OCI-LY7 (cell line): ENCODE results near the gene VARS2. TPM values are rescaled to one million over a fixed set of nuclear protein-coding genes. Genes with fewer than 3 reads are reported as not detected.
A peak's percentile ranks its signal among the peaks of the same experiment; 100 is the strongest.

Experiments used
- microRNA-seq: library from miRNA; unstranded; fragments of <30 nt; microRNA quantifications from one replicate; pipeline ENCODE4 v1.2.0, GENCODE V29; 2022; ENCODE audit warnings: borderline replicate concordance
- small RNA-seq: library from RNA; depleted of rRNA; stranded (forward); fragments of <200 nt; gene quantifications from one replicate; pipeline ENCODE3, GENCODE V24; 2014
- total RNA-seq, 2 experiments: library from RNA; depleted of rRNA in 1 of 2; stranded (reverse); fragments of >200 nt in 1 of 2; shearing (Covaris generic) in 1 of 2; gene quantifications; 2 replicates each; pipeline ENCODE4 v1.2.3, GENCODE V29; 2014 to 2022

The VARS2 gene
- total RNA-seq, 2 experiments from 2014 or later: 81.8 to 98.9 TPM

Small RNA genes lying within 50 kb of the gene (microRNA-seq; reads per million reads assigned to microRNA genes)
- gene MIR4640: 9.1 reads per million, percentile 11 among the genes with 10 or more reads in this experiment

Small RNA genes lying within 50 kb of the gene (small RNA-seq; reads per million reads assigned to genes)
- not detected for gene RF00019

Other genes with a start within 250 kb of the VARS2 start
- 27.1 and 30.5 TPM in 2 replicates for gene DHX16, start 241.2 kb upstream of the VARS2 start, total RNA-seq (2014; rRNA removed; shearing (Covaris generic))
- gene DHX16, start 241.2 kb upstream of the VARS2 start, total RNA-seq (2022): 32.1 and 37.5 TPM in 2 replicates
- 65.2 and 66.9 TPM in 2 replicates for gene PPP1R18, start 227.6 kb upstream of the VARS2 start, total RNA-seq (2014; rRNA removed; shearing (Covaris generic))
- 106 and 109 TPM in 2 replicates for gene PPP1R18, start 227.6 kb upstream of the VARS2 start, total RNA-seq (2022)
- gene NRM, start 223.3 kb upstream of the VARS2 start, total RNA-seq (2014; rRNA removed; shearing (Covaris generic)): 13.6 and 18.6 TPM in 2 replicates
- 36.7 and 44.0 TPM in 2 replicates for gene NRM, start 223.3 kb upstream of the VARS2 start, total RNA-seq (2022)
- gene MDC1, start 197.0 kb upstream of the VARS2 start, total RNA-seq (2014; rRNA removed; shearing (Covaris generic)): 35.0 and 41.6 TPM in 2 replicates
- gene MDC1, start 197.0 kb upstream of the VARS2 start, total RNA-seq (2022): 107 and 133 TPM in 2 replicates
- 1,287 and 1,346 TPM in 2 replicates for gene TUBB, start 193.9 kb upstream of the VARS2 start, total RNA-seq (2014; rRNA removed; shearing (Covaris generic))
- 1,244 and 1,350 TPM in 2 replicates for gene TUBB, start 193.9 kb upstream of the VARS2 start, total RNA-seq (2022)
- 66.7 and 70.7 TPM in 2 replicates for gene FLOT1, start 171.6 kb upstream of the VARS2 start, total RNA-seq (2014; rRNA removed; shearing (Covaris generic))
- gene FLOT1, start 171.6 kb upstream of the VARS2 start, total RNA-seq (2022): 108 and 117 TPM in 2 replicates
- 0.51 and 2.8 TPM in 2 replicates for gene IER3, start 169.7 kb upstream of the VARS2 start, total RNA-seq (2014; rRNA removed; shearing (Covaris generic))
- gene IER3, start 169.7 kb upstream of the VARS2 start, total RNA-seq (2022): 1.3 and 1.6 TPM in 2 replicates
- 14.0 and 15.4 TPM in 2 replicates for gene DDR1, start 29.7 kb upstream of the VARS2 start, total RNA-seq (2014; rRNA removed; shearing (Covaris generic))
- 24.6 and 30.3 TPM in 2 replicates for gene DDR1, start 29.7 kb upstream of the VARS2 start, total RNA-seq (2022)
- gene GTF2H4, start 6.0 kb upstream of the VARS2 start, total RNA-seq (2014; rRNA removed; shearing (Covaris generic)): 30.5 and 38.4 TPM in 2 replicates
- gene GTF2H4, start 6.0 kb upstream of the VARS2 start, total RNA-seq (2022): 45.8 and 48.7 TPM in 2 replicates
- not detected in 2 replicates for gene SFTA2, start 17.9 kb downstream of the VARS2 start, total RNA-seq (2014; rRNA removed; shearing (Covaris generic))
- gene SFTA2, start 17.9 kb downstream of the VARS2 start, total RNA-seq (2022): not detected in 2 replicates
- gene MUCL3, start 26.7 kb downstream of the VARS2 start, total RNA-seq (2014; rRNA removed; shearing (Covaris generic)): not detected in 2 replicates
- gene MUCL3, start 26.7 kb downstream of the VARS2 start, total RNA-seq (2022): not detected in 2 replicates
- gene MUC21, start 69.5 kb downstream of the VARS2 start, total RNA-seq (2014; rRNA removed; shearing (Covaris generic)): not detected in 2 replicates
- gene MUC21, start 69.5 kb downstream of the VARS2 start, total RNA-seq (2022): not detected in 2 replicates
- not detected in 2 replicates for gene MUC22, start 96.2 kb downstream of the VARS2 start, total RNA-seq (2014; rRNA removed; shearing (Covaris generic))
- gene MUC22, start 96.2 kb downstream of the VARS2 start, total RNA-seq (2022): not detected in 2 replicates
- not detected in 2 replicates for gene C6orf15, start 198.3 kb downstream of the VARS2 start, total RNA-seq (2014; rRNA removed; shearing (Covaris generic))
- gene C6orf15, start 198.3 kb downstream of the VARS2 start, total RNA-seq (2022): not detected in 2 replicates
- gene PSORS1C1, start 200.6 kb downstream of the VARS2 start, total RNA-seq (2014; rRNA removed; shearing (Covaris generic)): not detected in 2 replicates
- not detected in 2 replicates for gene PSORS1C1, start 200.6 kb downstream of the VARS2 start, total RNA-seq (2022)
- not detected in 2 replicates for gene CDSN, start 206.2 kb downstream of the VARS2 start, total RNA-seq (2014; rRNA removed; shearing (Covaris generic))
- gene CDSN, start 206.2 kb downstream of the VARS2 start, total RNA-seq (2022): not detected in 2 replicates
- gene PSORS1C2, start 224.8 kb downstream of the VARS2 start, total RNA-seq (2014; rRNA removed; shearing (Covaris generic)): not detected in 2 replicates
- gene PSORS1C2, start 224.8 kb downstream of the VARS2 start, total RNA-seq (2022): not detected in 2 replicates
- 23.9 and 33.0 TPM in 2 replicates for gene CCHCR1, start 243.6 kb downstream of the VARS2 start, total RNA-seq (2014; rRNA removed; shearing (Covaris generic))
- 31.5 and 33.0 TPM in 2 replicates for gene CCHCR1, start 243.6 kb downstream of the VARS2 start, total RNA-seq (2022)
- 61.6 and 63.2 TPM in 2 replicates for gene TCF19, start 244.4 kb downstream of the VARS2 start, total RNA-seq (2014; rRNA removed; shearing (Covaris generic))
- gene TCF19, start 244.4 kb downstream of the VARS2 start, total RNA-seq (2022): 54.5 and 56.7 TPM in 2 replicates